GM15510 (cell line): ENCODE measurements around the gene ARID1B.

Source experiments
- POLR2A ChIP-seq: IDR thresholded peaks from 3 replicates; pipeline ENCODE4 v1.6.1; 2011; ENCODE audit warnings: borderline replicate concordance; ENCODE audit not compliant: insufficient read length; ENCODE audit errors: extremely low read depth

The ARID1B gene

DNA sequence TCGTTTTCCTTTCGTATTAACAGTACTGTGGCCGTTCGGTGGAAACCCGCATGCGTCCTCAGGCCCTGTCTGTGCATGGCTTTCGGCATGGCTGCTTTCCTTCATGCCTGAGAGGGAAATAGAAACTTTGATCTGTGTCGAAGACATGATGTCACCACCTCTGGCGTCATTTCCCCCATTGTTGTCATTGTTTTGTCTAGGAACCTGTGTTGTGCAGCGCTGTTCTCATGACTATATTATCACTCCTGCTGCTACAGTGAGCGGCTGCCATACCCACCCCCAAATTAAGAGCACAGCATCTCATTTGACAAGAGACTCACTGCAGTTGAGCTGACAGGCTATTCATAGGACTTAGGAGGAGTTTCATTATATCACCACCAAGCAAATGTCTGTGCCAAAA lies 373.9 kb downstream of the ARID1B start:
- TF ChIP-seq POLR2A, result no peak

DNA sequence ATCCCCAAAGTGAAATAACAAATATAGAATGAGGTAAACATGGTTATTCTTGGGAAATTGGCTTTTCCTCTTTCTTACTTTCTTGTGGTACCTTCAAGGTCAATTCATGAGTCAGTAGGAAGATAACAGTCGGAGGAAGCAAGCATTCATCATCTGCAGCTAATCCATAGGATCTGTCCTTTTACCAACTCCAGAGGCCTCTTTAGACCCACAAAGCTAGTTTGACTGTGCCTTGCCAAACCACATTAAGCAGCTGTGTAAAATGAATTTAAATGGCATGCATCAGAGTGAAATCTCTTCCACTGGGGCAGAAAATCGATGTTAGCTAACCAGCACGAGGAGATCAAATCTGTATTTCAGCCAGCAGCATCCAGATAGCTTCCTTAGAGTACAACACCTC lies 374.8 kb downstream of the ARID1B start:
- TF ChIP-seq POLR2A, result no peak

DNA sequence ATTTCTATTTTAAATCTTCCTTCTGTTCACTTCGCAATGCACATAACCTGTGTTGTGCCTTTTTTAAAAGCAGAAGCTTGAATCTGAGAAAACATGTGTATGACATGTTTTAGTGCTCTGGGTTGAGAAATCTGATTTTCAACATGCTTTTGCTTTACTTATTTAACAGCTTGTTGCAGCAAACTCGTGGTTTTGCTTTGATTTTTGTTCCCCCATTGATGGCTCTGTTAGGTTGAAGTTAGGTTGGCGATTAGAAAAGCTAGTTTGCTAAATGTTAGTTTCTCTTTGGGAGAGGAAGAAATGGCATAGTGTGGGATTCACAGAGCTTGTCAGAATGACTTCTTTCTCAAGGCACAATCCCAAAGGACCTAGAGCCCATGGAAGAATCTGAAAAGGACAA lies 375.4 kb downstream of the ARID1B start:
- no peak for TF ChIP-seq POLR2A

DNA sequence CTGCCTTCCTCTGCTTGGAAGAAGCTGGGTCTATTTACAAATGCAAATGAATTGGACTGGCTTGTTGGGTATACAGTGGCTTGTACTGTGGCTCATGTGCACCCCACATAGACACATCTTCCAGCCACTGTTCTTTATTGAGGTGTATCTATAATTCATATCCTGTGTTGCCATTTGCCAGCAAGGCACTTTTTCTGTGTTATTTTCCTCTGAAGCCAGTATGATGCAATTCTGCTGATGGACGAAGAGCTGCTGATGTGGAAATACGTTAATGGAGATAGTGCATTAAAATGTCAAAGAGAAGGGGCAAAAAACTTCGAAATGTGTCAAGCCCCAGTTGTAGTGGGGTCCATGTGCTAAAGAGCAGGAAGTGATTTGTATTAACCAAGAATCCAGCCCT lies 378.6 kb downstream of the ARID1B start:
- no peak for TF ChIP-seq POLR2A

DNA sequence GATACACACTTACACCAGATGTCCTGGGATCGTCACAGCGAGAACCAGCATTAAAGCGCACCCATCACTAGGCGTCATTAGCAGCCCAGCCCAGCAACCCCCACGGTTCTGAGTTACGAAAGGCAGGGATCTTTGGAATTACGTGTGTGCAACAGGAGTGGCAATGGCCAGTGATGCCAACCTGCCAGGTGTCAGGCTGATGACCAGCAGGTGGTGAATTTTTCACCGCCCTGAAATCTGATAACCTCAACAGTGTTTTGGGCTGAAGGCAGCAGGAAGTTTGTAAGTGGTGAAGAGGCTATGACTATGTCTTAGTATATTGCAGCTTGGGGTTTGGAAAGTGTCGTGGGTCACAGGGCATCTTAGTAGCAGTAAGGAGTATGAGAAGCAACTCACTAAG lies 380.1 kb downstream of the ARID1B start:
- TF ChIP-seq POLR2A, result no peak

DNA sequence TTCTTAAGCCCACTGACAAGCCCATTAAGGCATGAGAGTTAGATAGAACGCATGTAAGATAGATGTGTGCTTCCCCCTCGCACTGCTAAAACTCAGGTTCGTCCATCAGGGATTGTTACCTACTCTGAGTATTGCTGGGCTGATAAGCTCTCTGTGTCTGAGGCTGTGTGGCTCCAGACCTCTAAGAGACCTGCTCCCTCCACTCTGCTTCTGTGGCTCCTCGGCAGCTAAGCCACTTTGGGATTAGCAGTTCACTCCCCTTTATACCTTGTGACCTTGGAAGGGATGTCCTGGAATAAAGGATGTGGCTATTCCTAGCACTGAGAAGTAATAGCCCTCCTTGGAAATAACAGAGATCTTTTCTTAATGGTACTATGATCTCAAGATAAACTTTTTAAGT lies 381.3 kb downstream of the ARID1B start:
- no peak for TF ChIP-seq POLR2A

DNA sequence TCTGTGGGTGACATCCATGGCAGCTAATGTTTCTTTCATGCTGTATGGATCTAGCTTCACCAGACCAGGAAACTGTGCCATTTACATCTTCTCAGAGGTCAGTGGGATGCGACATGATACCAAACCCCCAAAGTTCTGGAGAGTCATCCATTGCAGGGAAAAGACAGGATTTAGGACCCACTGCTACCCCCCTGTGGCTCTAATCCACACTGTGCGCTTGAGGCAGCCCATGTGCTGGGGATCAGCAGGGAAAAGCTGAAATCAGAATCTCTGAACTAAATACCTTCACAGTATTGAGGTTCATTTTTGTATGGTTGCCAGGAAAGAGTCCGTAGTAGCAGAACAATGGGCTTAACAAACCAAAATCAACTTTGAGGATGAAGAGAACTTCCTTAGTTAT lies 381.7 kb downstream of the ARID1B start:
- no peak for TF ChIP-seq POLR2A

DNA sequence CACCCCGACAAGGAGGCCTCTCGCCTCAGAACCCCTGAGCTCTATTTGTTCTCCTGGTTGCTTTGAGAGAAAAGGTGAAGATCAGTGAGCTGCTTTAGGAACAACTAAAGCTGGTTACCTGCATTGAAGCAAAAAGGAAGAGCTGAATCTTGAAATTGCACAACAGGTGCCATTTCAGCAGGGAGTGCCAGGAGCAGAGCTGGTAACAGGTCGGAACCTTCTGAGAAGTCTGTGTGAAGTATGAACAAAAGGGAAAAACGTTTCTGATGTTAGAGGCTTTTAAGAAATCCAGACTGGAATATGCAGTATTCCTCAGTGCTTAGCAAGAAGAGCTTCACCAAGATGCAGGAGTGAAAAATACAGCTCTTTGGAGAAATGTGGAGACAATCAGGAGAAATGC lies 382.2 kb downstream of the ARID1B start:
- TF ChIP-seq POLR2A, result no peak

DNA sequence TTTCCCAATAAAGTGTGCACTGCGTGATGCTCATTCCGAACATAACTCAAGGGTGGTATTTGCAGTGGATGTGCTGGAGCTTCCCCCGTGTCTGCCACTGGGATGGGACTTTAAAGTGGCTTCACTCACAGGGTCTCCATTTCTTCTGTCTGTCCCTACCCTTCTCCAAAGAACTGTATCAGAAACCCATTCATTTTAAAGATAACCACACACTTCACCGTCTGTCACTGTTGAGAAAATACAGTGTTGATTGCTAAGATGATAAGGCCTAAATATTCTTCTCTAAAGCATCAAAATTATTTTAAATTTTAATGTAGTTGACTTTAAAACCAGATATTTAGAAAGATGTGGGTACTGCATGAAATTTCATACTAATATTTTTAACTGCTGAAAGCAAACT lies 384.7 kb downstream of the ARID1B start:
- TF ChIP-seq POLR2A, result no peak

DNA sequence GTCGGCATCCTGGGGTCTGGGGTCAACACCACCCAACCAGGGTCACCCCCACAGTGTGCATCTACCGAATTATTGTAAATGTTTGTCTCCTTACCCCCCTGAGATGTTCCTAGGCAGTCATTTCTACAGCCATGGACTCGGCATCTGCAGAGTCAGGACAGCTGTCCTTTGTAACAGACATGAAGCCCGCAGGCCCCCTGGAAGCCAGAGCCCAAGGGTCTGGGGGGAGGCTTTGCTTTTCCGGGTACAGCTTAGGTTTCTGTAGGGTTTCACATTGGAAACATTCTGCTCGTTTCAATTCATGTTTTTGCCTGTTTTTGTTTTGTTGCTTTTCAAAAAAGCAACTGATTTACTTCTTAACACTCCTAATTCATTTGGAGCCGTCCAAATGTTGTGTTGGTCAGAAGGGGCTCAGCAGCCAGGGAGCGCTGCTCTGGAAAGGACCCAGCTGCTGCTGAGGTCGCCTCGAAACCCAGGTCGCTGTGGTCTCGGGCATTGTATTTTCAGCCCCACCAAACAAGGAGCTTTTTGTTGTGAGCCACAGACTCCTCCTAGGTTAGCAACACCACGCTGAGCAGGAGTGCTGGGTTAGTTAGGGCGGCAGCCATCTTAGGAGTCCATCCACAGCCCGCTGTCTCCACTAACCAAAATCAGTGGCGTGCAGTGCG lies 385.7 kb downstream of the ARID1B start:
- TF ChIP-seq POLR2A, result no peak

DNA sequence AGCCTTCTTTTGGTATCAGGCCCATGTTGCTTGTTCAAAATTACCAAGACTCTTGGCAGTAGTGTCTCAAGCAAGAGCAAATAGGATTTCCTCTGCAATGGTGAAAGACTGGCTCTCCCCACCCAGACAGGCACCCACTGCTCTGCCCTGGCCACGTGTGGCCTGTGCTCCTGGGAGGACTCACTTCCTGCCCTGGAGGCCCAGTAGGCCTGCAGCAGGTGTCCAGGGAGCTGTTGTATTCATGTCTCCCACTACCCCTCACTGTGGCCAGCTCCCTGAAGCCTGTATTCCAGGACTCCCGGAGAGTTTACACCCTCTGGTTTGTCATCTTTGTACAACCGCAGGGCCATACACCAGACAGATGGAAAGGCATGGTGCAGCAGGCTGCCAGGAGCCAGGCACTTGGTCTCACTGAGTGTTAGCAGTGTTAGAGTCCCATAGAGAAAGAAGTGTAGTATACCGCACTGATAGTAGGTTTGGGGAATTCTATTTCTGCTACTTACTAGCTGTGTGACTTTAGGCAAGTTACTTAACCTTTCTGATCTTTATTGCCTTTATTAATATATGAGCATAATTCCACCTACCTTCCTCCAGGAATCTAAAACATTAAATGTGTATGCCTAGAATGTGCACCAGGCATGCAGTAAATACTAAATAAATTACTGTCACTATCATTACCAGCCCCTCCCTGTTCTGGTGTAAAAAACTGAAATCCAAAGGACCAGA lies 386.4 kb downstream of the ARID1B start:
- TF ChIP-seq POLR2A, result no peak

DNA sequence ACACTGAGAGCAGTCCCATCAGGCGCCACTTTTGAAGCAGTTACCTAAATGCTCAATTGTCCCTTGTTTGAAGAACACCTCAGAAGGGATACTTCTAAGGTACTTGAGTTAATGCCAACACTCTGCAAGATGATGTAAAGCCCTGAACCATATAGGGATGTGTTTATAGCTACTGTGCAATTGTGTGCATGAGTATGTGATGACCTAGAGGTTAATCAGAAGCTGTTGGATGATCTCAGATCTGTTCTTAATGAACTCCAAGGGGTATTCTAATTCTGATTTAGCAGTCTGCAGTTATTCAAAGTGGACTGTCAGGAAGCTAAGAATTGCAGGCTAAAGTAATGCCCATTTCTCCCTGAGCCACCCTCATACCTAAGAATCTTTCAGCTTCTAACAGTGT lies 387.8 kb downstream of the ARID1B start:
- TF ChIP-seq POLR2A, result no peak

DNA sequence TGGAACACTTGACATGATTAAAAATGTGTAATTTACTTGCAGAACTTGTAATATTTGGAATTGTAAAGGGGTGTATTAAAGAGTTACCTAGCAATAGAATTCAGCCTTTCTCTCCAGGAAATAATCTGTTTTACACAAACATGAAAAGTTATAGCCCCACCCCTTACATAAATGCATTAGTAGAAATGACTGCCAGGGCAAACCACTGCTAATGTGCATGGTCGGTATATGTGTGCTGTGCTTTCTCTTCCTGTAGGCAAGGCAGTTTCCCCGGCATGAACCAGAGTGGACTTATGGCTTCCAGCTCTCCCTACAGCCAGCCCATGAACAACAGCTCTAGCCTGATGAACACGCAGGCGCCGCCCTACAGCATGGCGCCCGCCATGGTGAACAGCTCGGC lies 389.6 kb downstream of the ARID1B start:
- TF ChIP-seq POLR2A, result no peak

DNA sequence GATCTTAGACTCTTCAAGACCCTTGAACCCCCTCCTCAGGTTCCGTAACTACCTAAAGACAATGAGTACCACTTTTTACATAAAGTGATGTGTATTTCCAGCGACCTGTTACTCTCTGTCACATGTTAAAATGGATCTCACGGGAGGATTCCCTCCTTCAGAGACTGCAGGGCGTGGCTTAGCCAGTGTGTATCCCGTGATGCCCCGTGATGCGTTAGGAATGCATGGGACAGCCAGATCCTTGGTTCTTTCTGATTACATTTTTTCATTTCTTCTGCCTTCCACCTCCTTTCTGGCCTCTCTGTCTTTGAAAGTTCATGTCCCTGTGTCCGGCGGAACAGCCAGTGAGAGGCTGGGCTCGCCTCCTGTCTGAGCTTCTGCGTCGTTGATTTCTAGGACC lies 390.7 kb downstream of the ARID1B start:
- no peak for TF ChIP-seq POLR2A

DNA sequence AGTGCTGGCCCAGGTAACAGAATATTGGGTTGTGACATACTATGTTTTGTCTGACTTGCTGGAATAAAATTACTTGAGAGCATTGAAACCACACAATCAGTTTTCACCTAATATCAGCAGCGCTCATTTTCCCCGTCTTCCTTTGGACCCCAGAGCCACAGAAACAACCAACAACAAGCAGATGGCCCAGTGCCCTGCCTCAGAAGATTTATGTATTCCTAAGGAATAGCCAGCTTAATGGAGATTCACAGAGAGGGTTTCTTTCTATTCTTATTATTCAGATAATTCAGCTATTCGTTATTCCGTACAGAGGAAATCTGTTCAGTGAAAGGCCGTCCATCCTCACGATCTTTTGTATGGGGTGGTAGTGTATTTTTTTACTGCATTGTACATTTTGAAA lies 391.3 kb downstream of the ARID1B start:
- no peak for TF ChIP-seq POLR2A

DNA sequence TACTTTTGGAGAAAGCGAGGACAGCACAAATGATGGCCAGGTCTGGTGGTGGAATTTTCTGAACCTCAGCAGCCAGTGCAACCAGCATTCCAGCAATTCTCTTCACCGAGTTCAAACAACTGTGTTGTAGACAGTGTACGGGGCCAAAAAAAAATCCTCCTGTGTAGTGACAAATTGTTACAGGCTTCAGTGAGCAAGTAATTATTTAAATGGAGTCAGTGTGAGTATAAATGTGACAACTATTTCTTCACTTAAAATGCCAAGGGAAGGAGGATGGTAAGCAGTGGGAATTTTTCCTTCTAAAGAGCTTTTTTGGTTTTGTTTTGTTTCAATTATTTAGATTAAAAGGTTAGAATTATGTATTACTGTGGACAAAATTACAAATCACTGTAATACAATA lies 392.0 kb downstream of the ARID1B start:
- TF ChIP-seq POLR2A, result no peak
